DMS 273 treated with DMSO at 0.1 percent for 48 hours (cell line): ENCODE data around the gene TUBGCP3.
"Not testable (repeated sequence)": the region's sequence is repeated elsewhere in the genome, so short reads cannot be mapped to it uniquely, and the experiment has no call there.

ENCODE experiments used
- DNase-seq: peaks from one replicate; lab custom pipeline; 2025; lab: John Stamatoyannopoulos, UW

Gene TUBGCP3

DNA sequence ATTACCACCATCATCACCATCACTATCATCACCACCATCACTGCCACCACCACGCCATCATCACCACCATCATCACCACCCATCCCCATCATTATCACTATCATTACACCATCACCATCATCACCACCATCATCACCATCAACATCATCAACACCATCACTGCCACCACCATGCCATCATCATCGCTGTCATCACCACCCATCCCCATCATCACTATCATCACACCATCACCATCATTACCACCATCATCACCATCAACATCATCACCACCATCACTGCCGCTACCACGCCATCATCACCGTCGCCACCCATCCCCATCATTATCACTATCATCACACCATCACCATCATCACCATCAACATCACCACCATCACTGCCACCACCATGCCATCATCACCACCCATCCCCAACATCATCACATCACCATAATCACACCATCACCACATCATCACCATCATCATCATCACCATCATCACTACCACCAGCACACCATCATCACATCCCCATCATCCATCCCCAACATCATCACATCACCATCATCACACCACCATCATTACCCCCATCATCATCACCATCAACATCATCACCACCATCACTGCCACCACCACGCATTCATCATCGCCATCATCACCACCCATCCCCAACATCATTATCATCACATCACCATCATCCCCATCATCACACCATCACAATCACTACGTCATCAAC lies 61.7 kb downstream of the TUBGCP3 start:
- no peak for DNase-seq

- no peak for DNase-seq
Observed at GRCh38 chr13:112525356-112525945, 62.5 kb downstream of the TUBGCP3 start.

GRCh38 chr13:112522578-112522977 lies 65.4 kb downstream of the TUBGCP3 start:
- DNase-seq: no peak

- no peak for DNase-seq
Observed at GRCh38 chr13:112521073-112521685, 66.8 kb downstream of the TUBGCP3 start.

GRCh38 chr13:112519517-112520060 lies 68.4 kb downstream of the TUBGCP3 start:
- no peak for DNase-seq

GRCh38 chr13:112516218-112516617 lies 71.7 kb downstream of the TUBGCP3 start:
- DNase-seq: no peak

DNA sequence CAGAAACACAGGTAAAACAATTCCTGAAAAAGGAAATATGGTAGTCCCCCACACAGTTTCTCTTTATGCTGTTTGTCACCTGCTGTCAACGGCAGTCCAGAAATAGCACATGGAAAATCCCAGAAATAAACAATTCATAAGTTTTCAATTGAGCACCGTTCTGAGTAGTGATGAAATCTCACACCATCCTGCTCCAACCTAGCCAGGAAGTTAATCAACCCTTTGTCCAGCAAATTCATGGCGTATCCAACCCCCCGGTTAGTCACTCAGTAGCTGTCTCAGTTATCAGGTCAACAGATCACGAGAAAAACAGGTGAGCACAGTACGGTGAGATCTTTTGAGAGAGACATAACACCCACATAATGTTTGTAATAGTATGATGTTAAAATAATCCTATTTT lies 74.2 kb downstream of the TUBGCP3 start:
- DNase-seq: no peak

DNA sequence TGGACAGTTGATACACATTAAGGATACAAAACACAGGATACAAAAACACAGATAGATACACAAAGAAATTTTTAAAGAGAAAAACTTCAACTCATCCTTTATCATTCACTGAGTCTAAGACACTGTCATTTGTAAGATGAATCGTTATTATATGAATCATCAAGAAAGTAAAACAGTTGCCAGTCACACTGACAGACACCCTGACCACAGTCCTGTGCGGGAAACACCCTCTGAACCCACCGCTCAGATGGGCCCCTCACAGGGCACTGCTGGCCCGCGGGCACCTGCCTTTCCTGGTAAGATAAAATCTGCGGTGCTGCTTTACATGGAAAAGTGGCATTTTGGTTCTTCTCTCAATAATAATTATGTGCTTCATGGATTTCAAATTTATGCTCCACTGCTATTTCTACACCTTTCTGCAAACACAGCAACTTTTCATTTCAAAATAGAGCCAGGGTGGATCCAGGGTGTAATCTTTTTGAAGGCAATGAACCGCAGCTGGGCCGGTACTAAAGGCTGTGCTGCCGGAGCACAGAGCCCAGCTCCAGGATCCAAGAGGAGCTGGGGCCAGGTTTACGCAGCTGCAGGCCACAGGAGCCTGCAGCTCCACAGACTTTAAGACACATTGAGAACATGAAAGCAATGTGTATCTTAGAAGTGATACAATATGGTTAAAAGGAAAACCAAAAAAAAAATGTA lies 76.8 kb downstream of the TUBGCP3 start:
- DNase-seq: no peak

GRCh38 chr13:112510002-112510780 lies 77.8 kb downstream of the TUBGCP3 start:
- no peak for DNase-seq

DNA sequence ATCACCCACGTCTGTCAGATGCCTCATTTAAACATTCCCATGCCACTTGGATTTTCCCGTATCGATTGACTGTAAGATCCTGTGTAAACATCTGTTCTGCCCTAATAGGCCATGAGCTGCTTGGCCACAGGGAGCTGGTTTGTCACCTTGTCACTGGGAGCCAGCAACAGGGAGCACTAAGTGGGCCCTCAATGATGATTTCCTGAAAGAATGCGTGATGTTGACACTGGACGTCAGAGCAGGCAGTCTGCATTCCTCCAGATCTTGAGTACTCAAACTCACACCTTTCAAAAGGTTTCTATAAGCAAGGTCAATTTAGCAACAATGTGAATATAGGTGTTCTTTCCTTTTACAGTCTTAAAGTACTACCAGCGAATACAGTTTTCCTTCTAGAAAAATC lies 78.8 kb downstream of the TUBGCP3 start:
- no peak for DNase-seq

GRCh38 chr13:112506046-112506445 lies 81.9 kb downstream of the TUBGCP3 start:
- DNase-seq: no peak

DNA sequence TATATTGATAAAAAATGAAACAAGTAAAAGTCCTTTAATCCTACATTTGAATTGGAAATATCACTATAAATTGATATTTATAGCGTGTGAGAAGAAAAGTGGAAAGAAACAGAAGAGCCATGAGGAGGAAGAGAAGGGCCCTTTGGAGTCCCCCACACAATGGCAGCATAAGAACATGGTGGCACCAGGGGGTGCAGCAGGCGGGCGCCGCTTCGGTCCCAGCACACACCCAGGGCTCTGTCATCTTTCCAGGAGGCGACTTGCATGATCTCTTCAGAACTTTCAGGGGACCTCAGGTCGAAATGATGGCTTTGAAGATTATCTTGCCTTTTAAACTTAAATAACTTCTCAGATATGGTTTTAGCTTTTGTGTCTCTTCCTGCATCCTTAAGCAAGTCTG lies 91.8 kb downstream of the TUBGCP3 start:
- DNase-seq: no peak

GRCh38 chr13:112495465-112495864 lies 92.5 kb downstream of the TUBGCP3 start:
- DNase-seq: no peak

DNA sequence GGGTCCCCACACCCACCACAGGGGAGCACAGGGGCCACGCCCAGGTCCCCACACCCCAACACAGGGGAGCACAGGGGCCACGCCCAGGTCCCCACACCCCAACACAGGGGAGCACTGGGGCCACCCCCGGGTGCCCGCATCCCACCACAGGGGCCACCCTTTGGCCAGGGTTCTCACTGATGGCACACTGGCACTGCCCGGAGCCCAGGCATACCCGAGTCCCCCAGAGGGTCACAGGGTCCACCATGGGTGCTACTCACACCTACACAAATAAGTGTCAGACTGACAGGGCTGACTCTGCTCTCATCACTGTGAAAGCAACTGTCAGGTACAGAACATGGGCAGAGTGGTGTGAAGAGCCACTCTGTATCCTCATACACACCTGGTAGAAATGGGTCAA lies 98.8 kb downstream of the TUBGCP3 start:
- no peak for DNase-seq

- DNase-seq: not testable (repeated sequence)
Observed at GRCh38 chr13:112488343-112489050, 99.5 kb downstream of the TUBGCP3 start.

DNA sequence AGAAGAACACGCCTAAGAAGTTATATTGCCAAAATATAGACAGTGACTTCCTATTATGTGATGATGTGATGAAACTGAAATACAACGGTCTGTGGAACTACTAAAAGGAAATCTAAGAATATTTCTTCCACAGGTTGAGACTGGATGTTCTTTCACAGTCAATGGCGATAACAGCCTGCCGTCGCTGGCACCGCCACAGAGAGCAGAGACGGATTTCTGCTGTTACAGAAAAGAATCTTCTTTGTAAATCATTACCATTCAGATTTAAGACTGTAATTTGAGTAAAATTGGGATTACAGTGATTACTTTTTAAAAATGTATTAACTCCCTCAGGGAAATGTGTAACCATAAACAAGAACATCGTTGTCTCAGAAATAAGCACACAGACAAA lies 100.8 kb downstream of the TUBGCP3 start:
- no peak for DNase-seq

DNA sequence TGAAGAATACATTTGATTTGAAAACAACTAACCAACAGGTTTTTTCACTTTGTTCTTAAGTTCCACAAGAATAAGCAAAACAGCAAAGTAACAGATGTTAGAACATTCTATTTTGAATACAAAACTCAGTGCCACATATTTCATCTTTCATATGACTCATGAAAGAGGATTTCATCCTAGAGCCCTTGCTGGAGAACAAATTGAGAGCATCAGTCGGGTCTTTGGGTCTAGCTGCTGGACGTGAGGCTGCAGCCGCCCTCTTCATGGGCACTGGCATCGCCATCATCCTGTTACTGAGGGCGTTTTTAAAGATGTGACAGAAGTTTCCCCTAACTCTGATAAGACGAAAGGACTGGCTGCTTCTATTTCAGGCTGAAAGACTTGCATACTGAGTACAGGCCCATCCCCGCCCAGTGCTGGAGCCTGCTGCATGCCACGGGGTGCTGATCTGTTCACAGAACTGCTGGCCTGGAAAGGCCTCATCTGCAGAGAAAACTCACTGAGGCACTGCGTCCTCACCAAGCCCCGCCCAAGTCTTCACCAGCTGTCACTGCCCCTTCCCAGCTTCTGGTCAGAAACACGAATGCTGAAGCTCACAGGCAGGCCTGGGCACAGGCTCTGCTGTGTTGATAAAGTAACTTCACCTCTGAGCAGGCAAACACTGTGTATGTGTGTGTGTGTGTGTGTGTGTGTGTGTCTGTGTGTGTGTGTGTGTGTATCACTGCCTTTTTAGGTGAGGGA lies 101.4 kb downstream of the TUBGCP3 start:
- DNase-seq: no peak

GRCh38 chr13:112485814-112486213 lies 102.1 kb downstream of the TUBGCP3 start:
- DNase-seq: not testable (repeated sequence)

DNA sequence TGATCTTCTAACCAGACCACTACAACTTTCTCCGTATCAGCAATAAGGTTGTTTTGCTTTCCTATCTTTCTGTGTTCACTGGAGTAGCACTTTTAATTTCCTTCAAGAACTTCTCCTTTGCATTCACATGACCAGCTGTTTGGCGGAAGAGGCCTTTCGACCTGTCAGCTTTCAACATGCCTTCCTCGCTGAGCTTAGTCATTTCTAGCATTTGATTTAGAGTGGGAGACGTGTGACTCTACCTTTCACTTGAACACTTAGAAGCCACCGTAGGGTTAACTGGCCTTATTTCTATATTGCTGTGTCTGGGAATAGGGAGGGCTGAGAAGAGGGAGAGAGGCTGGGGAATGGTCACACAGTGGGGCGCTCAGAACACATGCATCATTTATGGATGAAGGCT lies 104.7 kb downstream of the TUBGCP3 start:
- DNase-seq: no peak

- no peak for DNase-seq
Observed at GRCh38 chr13:112481458-112481857, 106.5 kb downstream of the TUBGCP3 start.
